MM.1S (cell line): ENCODE results near the gene SELENON.

ENCODE experiments used
- DNase-seq: peaks from one replicate; pipeline ENCODE4 v3.0.0-alpha.2; 2015
- H2AFZ ChIP-seq: fragments of 300-600 bp; sonication (generic); 2 replicates; pipeline ENCODE4 v1.6.0; 2016; ENCODE audit warnings: antibody characterized with exemption, low read length
- H3F3A ChIP-seq: fragments of 300-600 bp; sonication (generic); 2 replicates; pipeline ENCODE4 v1.6.1; 2016; ENCODE audit warnings: mild to moderate bottlenecking, antibody characterized with exemption, low read length, moderate library complexity, mixed read lengths; ENCODE audit not compliant: insufficient read depth
- H3K27ac ChIP-seq: fragments of 300-600 bp; sonication (generic); 2 replicates; pipeline ENCODE4 v1.5.1; 2016; ENCODE audit warnings: mild to moderate bottlenecking, low read length
- H3K27me3 ChIP-seq: fragments of 300-600 bp; sonication (generic); replicated peaks from 2 replicates; pipeline ENCODE4 v1.6.0; 2016; ENCODE audit warnings: low read length; ENCODE audit not compliant: insufficient read depth
- H3K36me3 ChIP-seq: fragments of 300-600 bp; sonication (generic); replicated peaks from 2 replicates; pipeline ENCODE4 v1.6.1; 2016; ENCODE audit warnings: mild to moderate bottlenecking, low read length, mixed read lengths; ENCODE audit not compliant: insufficient read depth
- H3K4me1 ChIP-seq: fragments of 300-600 bp; sonication (generic); 2 replicates; pipeline ENCODE4 v1.6.1; 2016; ENCODE audit warnings: low read length, mixed read lengths
- H3K4me2 ChIP-seq: fragments of 300-600 bp; sonication (generic); 2 replicates; pipeline ENCODE4 v1.6.0; 2016; ENCODE audit warnings: low read depth, low read length
- H3K4me3 ChIP-seq: fragments of 300-600 bp; sonication (generic); 2 replicates; pipeline ENCODE4 v1.5.1; 2016; ENCODE audit warnings: low read length, mixed read lengths
- H3K79me2 ChIP-seq: fragments of 300-600 bp; sonication (generic); 2 replicates; pipeline ENCODE4 v1.6.1; 2016; ENCODE audit warnings: mixed run types, low read length, mixed read lengths
- H3K9ac ChIP-seq: fragments of 300-600 bp; sonication (generic); 2 replicates; pipeline ENCODE4 v1.6.1; 2016; ENCODE audit warnings: low read length, mixed read lengths
- H3K9me2 ChIP-seq: fragments of 300-600 bp; sonication (generic); replicated peaks from 2 replicates; pipeline ENCODE4 v1.6.1; 2016; ENCODE audit warnings: mild to moderate bottlenecking, low read length, mixed read lengths; ENCODE audit not compliant: insufficient read depth
- H3K9me3 ChIP-seq: fragments of 300-600 bp; sonication (generic); replicated peaks from 2 replicates; pipeline ENCODE4 v1.6.1; 2016; ENCODE audit warnings: mild to moderate bottlenecking, low read length, mixed read lengths; ENCODE audit not compliant: insufficient read depth
- H4K20me1 ChIP-seq: fragments of 300-600 bp; sonication (generic); 2 replicates; pipeline ENCODE4 v1.6.1; 2016; ENCODE audit warnings: mild to moderate bottlenecking, low read length, moderate library complexity, mixed read lengths; ENCODE audit not compliant: insufficient read depth
- EZH2 ChIP-seq: fragments of 300-600 bp; sonication (generic); optimal IDR thresholded peaks from 2 replicates; pipeline ENCODE3; 2017; ENCODE audit warnings: low read depth, mild to moderate bottlenecking, antibody characterized with exemption, low read length, mixed read lengths
- EZH2phosphoT487 ChIP-seq: fragments of 300-600 bp; sonication (generic); IDR thresholded peaks from 2 replicates; pipeline ENCODE4 v1.6.1; 2018; ENCODE audit warnings: antibody characterized with exemption, low read length
- TF ChIP-seq, protein P1 (sequence below): fragments of 300-600 bp; sonication (generic); IDR thresholded peaks from 2 replicates; pipeline ENCODE4 v1.5.1; 2016; ENCODE audit warnings: antibody characterized with exemption, low read length, mixed read lengths

SELENON gene

DNA sequence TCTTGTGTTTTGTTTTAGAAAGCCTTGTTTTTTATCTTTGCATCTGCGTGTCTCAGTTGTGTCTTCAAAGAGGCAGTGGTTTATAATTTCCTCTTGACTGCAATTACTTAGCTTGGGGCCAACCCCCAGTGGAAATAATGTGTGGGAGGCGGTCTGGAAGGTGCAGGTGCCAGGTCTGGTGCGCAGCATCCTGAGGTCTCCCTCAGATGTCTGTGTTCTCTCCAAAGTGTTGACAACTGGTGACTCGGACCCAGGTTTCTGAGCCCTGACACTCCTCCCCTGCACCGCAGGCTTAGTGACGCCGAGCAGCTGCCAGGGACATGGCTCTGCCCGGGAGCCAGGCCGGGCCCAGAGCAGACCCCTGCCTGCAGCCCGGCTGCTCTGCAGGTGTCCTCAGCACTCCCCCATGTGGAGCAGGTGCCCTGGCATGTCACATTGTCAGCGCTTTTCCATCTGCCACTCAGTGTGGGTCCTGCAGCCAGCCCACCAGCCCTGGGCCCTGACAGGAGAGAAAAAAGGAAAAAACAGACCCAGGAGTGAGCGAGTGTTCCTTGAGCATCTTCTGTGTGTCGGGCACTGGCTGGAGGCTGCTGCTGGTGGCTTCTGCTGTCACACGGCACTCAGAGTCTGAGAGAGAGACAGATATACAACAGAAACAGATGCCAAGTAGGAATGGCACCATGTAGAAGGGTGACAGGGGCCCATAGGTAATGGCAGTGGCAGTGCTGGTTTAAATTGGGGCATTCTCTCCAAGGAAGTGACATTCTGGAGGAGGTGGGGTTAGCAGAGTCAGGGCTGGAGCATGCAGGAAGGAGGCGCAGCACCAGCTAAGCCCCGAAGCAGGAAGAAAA, 24.8 kb upstream of the SELENON start:
- no peak overlapping the region for H2AFZ ChIP-seq
- H3K36me3 ChIP-seq: no peaks in the 10 kb centered on the region
- no peaks in the 10 kb centered on the region for H3K4me1 ChIP-seq
- H3K9ac ChIP-seq: no peak overlapping the region
- H3K27ac ChIP-seq: no peak overlapping the region
- H4K20me1 ChIP-seq: no peaks in the 10 kb centered on the region
- no peaks in the 10 kb centered on the region for H3K9me2 ChIP-seq
- no peak for TF ChIP-seq EZH2
- TF ChIP-seq EZH2phosphoT487: no peak
- TF ChIP-seq, protein P1, sequence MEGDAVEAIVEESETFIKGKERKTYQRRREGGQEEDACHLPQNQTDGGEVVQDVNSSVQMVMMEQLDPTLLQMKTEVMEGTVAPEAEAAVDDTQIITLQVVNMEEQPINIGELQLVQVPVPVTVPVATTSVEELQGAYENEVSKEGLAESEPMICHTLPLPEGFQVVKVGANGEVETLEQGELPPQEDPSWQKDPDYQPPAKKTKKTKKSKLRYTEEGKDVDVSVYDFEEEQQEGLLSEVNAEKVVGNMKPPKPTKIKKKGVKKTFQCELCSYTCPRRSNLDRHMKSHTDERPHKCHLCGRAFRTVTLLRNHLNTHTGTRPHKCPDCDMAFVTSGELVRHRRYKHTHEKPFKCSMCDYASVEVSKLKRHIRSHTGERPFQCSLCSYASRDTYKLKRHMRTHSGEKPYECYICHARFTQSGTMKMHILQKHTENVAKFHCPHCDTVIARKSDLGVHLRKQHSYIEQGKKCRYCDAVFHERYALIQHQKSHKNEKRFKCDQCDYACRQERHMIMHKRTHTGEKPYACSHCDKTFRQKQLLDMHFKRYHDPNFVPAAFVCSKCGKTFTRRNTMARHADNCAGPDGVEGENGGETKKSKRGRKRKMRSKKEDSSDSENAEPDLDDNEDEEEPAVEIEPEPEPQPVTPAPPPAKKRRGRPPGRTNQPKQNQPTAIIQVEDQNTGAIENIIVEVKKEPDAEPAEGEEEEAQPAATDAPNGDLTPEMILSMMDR: no peak
- H3K4me2 ChIP-seq: no peak overlapping the region
- no peaks in the 10 kb centered on the region for H3K27me3 ChIP-seq
- H3K4me3 ChIP-seq: no peak overlapping the region
- no peak for DNase-seq
- H3K79me2 ChIP-seq: no peaks in the 10 kb centered on the region
- H3F3A ChIP-seq: no peaks in the 10 kb centered on the region
- H3K9me3 ChIP-seq: no peaks in the 10 kb centered on the region

DNA sequence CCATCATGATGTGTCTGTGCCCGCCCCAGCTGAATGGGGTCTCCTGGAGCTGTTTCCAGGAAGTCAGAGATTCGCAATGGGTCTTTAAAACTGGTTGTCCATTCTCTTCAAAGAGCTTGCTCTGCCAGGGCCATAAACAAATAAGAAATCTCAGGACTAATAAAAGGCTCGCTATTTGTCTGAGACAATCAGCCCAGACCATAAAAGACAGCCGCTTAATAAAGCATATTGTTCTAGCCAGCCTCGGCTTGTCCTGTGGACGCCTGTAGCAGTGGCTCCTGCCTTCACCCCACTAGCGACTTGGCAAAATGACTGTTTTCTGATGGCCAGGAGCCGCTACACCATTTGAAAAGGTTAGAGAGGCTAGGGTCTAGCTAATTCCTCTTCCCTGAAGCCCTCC, 20.6 kb upstream of the SELENON start:
- H3F3A ChIP-seq: no peaks in the 10 kb centered on the region
- no peak overlapping the region for H3K4me3 ChIP-seq
- no peaks in the 10 kb centered on the region for H3K9me3 ChIP-seq
- no peaks in the 10 kb centered on the region for H3K79me2 ChIP-seq
- no peaks in the 10 kb centered on the region for H3K36me3 ChIP-seq
- no peak overlapping the region for H2AFZ ChIP-seq
- no peaks in the 10 kb centered on the region for H4K20me1 ChIP-seq
- no peaks in the 10 kb centered on the region for H3K27me3 ChIP-seq
- no peaks in the 10 kb centered on the region for H3K4me1 ChIP-seq
- no peak overlapping the region for H3K27ac ChIP-seq
- TF ChIP-seq EZH2 (no peak), EZH2phosphoT487 (no peak)
- TF ChIP-seq, protein P1: no peak
- H3K9ac ChIP-seq: no peak overlapping the region
- H3K9me2 ChIP-seq: no peaks in the 10 kb centered on the region
- no peak overlapping the region for H3K4me2 ChIP-seq
- no peak for DNase-seq

DNA sequence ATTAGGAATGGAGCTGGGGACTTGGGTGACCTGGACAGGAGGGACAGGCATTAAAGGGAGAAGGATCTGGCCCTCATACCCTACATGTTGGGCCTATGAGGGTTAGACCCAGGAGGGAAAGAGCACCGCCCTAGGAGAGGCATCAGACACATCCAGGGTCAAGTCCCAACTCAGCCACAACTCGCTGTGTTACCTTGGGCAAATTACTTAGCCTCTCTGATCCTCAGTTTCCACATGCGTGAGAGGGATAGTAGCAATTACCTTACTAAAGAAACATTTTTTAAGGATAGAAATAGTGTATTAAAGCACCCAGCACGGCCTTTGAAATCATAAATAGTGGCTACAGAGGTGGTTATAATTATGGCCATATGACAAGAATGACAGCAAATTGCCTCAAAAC, 20.1 kb upstream of the SELENON start:
- Histone ChIP-seq H3K4me3 (no peak overlapping the region), H3K9ac (no peak overlapping the region), H3K79me2 (no peaks in the 10 kb centered on the region), H3K9me2 (no peaks in the 10 kb centered on the region), H4K20me1 (no peaks in the 10 kb centered on the region), H3K4me1 (no peaks in the 10 kb centered on the region), H3K9me3 (no peaks in the 10 kb centered on the region), H2AFZ (no peak overlapping the region), H3K27me3 (no peaks in the 10 kb centered on the region), H3F3A (no peaks in the 10 kb centered on the region), H3K36me3 (no peaks in the 10 kb centered on the region), H3K4me2 (no peak overlapping the region), H3K27ac (no peak overlapping the region)
- TF ChIP-seq EZH2 (no peak), EZH2phosphoT487 (no peak)
- TF ChIP-seq, protein P1: no peak
- DNase-seq: no peak
